ENCODE data around the gene DUSP2.

GRCh38 chr2:96142217-96143113 is 2.8 kb downstream of the DUSP2 start:
- no peak for TF ChIP-seq GATA2 (IDR thresholded peaks at IDR 0.05; ENCODE audit: low read depth, low read length)
- no peak for TF ChIP-seq GATA3 (IDR thresholded peaks at IDR 0.05; ENCODE audit: low read depth, low read length)
